Measurements from ENCODE around the gene MIA2. TPM values are rescaled to one million over a fixed set of nuclear protein-coding genes. Genes with fewer than 3 reads are reported as not detected.
"Not testable (repeated sequence)": the region's sequence is repeated elsewhere in the genome, so short reads cannot be mapped to it uniquely, and the experiment has no call there.

Gene MIA2
- polyA plus RNA-seq, 1 experiment: 16.5 TPM

DNA sequence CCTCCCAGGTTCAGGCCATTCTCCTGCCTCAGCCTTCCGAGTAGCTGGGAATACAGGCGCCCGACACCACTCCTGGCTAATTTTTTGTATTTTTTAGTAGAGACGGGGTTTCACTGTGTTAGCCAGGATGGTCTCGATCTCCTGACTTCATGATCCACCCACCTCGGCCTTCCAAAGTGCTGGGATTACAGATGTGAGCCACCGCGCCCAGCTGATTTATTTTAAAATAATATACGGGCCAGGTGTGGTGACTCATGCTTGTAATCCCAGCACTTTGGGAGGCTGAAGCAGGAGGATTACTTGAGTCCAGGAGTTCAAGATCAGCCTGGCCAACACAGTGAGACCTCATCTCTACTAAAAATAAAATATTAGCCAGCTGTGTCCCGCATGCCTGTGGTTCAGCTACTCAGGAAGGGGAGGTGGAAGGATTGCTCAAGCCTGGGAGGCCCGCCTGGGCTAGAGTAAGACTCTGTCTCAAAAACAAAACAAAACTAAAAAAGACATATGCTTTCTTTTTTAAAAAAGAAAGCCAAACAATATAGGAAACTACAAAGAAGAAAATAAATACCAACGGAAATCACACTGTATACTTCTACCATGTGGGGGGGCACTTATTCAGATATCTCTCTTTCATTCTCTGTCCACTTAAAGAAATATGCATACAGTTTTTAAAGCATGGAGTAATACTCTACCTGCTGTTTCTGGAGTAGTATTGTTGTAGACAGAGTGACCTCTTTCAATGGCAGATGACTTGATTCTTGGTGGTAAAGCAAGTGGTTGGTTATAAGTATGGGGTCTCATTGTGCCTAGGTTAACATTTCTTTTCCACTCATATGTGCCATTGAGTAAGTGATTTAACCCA, 930 bp upstream of the MIA2 start:
- ChIA-PET POLR2A (interaction anchor here (0.6 to 0.8 kb wide), 2 partner anchors 35 to 169 kb away, joined by 3 read pairs; no protein-coding TSS in a partner anchor), CTCF (interaction anchor here (0.7 to 1.4 kb wide), 4 partner anchors 8 to 194 kb away, joined by 3 read pairs; no protein-coding TSS in a partner anchor)
- Histone ChIP-seq H3K27ac (ENCODE audit: low read depth, low read length) (no peak overlapping the region), H3K27me3 (ENCODE audit: control insufficient read depth, insufficient read depth, low read length) (no peaks in the 10 kb centered on the region), H3K9me3 (ENCODE audit: control insufficient read depth, insufficient read depth, low read length) (no peaks in the 10 kb centered on the region), H3K4me3 (ENCODE audit: low read depth, low read length) (no peak overlapping the region)
- DNase-seq (ENCODE audit: low read depth, low spot score): peak; percentile 44
- TF ChIP-seq, protein P1, sequence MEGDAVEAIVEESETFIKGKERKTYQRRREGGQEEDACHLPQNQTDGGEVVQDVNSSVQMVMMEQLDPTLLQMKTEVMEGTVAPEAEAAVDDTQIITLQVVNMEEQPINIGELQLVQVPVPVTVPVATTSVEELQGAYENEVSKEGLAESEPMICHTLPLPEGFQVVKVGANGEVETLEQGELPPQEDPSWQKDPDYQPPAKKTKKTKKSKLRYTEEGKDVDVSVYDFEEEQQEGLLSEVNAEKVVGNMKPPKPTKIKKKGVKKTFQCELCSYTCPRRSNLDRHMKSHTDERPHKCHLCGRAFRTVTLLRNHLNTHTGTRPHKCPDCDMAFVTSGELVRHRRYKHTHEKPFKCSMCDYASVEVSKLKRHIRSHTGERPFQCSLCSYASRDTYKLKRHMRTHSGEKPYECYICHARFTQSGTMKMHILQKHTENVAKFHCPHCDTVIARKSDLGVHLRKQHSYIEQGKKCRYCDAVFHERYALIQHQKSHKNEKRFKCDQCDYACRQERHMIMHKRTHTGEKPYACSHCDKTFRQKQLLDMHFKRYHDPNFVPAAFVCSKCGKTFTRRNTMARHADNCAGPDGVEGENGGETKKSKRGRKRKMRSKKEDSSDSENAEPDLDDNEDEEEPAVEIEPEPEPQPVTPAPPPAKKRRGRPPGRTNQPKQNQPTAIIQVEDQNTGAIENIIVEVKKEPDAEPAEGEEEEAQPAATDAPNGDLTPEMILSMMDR (IDR thresholded peaks at IDR 0.05; ENCODE audit: low read depth, low read length): no peak

DNA sequence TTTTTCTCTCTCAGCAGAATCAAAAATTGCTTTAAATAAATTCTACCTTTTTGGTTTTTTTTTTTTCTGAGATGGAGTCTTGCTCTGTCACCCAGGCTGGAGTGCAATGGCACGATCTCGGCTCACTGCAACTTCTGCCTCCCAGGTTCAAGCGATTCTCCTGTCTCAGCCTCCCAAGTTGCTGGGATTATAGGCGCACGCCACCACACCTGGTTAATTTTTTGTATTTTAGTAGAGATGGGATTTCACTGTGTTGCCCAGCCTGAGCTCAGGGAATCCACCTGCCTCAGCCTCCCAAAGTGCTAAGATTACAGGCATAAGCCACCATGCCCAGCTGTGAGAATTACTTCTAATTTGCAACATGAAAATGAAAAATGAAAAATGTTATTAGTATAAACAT, 1.3 kb downstream of the MIA2 start:
- CTCF ChIA-PET, POLR2A ChIA-PET: not testable (repeated sequence)

DNA sequence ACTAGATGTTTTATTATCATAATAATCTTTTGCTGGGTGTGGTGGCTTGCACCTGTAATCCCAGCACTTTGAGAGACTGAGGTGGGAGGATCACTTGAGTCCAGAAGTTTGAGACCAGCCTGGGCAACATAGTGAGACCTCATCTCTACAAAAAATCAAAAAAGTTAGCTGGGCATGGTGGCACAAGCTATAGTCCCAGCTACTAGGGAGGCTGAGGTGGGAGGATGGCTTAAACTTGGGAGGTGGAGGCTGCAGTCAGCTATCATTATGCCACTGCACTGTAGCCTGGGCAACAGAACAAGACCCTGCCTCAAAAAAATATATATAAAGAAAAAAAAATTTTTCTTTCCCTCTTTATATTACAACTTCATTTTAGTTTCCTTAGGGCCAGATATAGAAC, 1.8 kb downstream of the MIA2 start:
- CTCF ChIA-PET; H3K27me3 ChIP-seq (ENCODE audit: control insufficient read depth, insufficient read depth, low read length); POLR2A ChIA-PET; H3K4me3 ChIP-seq (ENCODE audit: low read depth, low read length); H3K27ac ChIP-seq (ENCODE audit: low read depth, low read length); H3K9me3 ChIP-seq (ENCODE audit: control insufficient read depth, insufficient read depth, low read length); DNase-seq (ENCODE audit: low read depth, low spot score): not testable (repeated sequence)

More for the DNA sequence above, 1.3 kb downstream of the MIA2 start:
- H3K27ac ChIP-seq (ENCODE audit: low read depth, low read length); H3K4me3 ChIP-seq (ENCODE audit: low read depth, low read length); DNase-seq (ENCODE audit: low read depth, low spot score); H3K9me3 ChIP-seq (ENCODE audit: control insufficient read depth, insufficient read depth, low read length); H3K27me3 ChIP-seq (ENCODE audit: control insufficient read depth, insufficient read depth, low read length): not testable (repeated sequence)

DNA sequence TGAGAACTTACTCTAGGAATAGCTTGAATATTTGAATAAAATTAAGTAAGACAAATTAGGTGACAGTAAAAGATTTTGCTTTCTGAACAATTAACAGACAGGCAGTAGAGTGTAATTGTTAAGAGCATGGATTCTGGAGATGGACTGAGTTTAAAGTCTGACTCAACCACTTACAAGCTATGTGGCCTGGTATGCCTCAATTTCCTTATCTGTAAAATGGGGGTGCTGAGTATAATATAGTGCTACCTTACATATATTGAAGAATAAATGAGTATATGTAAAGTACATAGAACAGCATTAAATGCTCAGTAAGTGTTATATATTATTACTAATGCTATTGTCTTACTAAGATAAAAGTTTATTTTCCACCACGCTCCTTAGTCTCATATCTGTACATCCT, 7.1 kb downstream of the MIA2 start:
- POLR2A ChIA-PET: no interaction called here
- Histone ChIP-seq H3K9me3 (ENCODE audit: control insufficient read depth, insufficient read depth, low read length) (no peaks in the 10 kb centered on the region), H3K4me3 (ENCODE audit: low read depth, low read length) (no peak overlapping the region), H3K27ac (ENCODE audit: low read depth, low read length) (no peak overlapping the region), H3K27me3 (ENCODE audit: control insufficient read depth, insufficient read depth, low read length) (no peaks in the 10 kb centered on the region)
- TF ChIP-seq, protein P1 (IDR thresholded peaks at IDR 0.05; ENCODE audit: low read depth, low read length): no peak
- CTCF ChIA-PET: interaction anchor here (1.0 kb wide), 1 partner anchor 9 kb away, joined by 3 read pairs; no protein-coding TSS in a partner anchor
- no peak for DNase-seq (ENCODE audit: low read depth, low spot score)

DNA sequence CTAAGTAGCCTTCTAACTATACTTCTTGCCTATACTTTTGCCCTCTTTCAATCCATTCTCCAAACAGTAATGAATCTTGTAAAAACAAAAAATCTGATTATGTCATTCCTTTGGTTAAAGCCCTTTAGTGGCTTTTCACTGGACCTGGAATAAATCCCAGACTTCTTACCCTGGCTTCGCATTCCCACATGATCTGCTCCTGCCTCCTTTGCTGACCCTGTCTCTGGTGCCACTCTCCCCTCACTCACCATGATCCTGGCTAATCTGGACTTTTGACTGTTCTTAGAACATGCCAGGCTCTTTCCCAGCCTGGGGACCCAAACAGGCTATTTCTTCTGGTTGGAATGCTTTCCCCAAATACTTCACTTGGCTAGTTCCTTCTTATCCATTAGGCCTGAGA, 7.9 kb downstream of the MIA2 start:
- no peak overlapping the region for H3K27ac ChIP-seq (ENCODE audit: low read depth, low read length)
- ChIA-PET POLR2A (no interaction called here), CTCF (no interaction called here)
- TF ChIP-seq, protein P1 (IDR thresholded peaks at IDR 0.05; ENCODE audit: low read depth, low read length): no peak
- H3K27me3 ChIP-seq (ENCODE audit: control insufficient read depth, insufficient read depth, low read length): no peaks in the 10 kb centered on the region
- no peaks in the 10 kb centered on the region for H3K9me3 ChIP-seq (ENCODE audit: control insufficient read depth, insufficient read depth, low read length)
- no peak for DNase-seq (ENCODE audit: low read depth, low spot score)
- no peak overlapping the region for H3K4me3 ChIP-seq (ENCODE audit: low read depth, low read length)

DNA sequence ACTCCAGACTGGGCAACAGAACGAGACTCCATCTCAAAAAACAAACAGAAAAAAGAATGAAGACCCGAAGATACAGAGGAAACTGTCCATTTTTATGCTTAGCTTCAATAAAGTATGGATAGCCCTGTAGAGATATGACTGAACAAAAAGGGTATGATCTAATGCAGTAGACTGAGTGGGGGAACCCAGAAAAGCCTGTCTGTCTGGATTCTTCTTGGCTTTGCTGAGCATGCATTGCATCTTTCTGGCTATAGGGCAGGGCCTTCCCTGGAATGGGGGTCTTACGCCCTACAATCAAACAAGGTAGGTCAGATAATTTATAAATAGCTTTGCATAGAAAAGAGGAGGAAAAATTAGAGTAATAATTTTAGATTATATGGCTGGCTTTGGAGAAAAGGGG, 10.1 kb downstream of the MIA2 start:
- H3K27me3 ChIP-seq (ENCODE audit: control insufficient read depth, insufficient read depth, low read length): no peaks in the 10 kb centered on the region
- ChIA-PET CTCF (no interaction called here), POLR2A (no interaction called here)
- H3K27ac ChIP-seq (ENCODE audit: low read depth, low read length): no peak overlapping the region
- no peak for DNase-seq (ENCODE audit: low read depth, low spot score)
- TF ChIP-seq, protein P1 (IDR thresholded peaks at IDR 0.05; ENCODE audit: low read depth, low read length): no peak
- no peak overlapping the region for H3K4me3 ChIP-seq (ENCODE audit: low read depth, low read length)
- H3K9me3 ChIP-seq (ENCODE audit: control insufficient read depth, insufficient read depth, low read length): no peaks in the 10 kb centered on the region
